GM21576 (cell line): ENCODE data around the gene RTL1.

Source experiments
- ATAC-seq: cut with Tn5 transposase; IDR thresholded peaks from one replicate; pipeline ENCODE4 v1.9.1; 2021; ENCODE audit warnings: mild to moderate bottlenecking, moderate library complexity; ENCODE audit not compliant: unreplicated experiment

RTL1 gene

DNA sequence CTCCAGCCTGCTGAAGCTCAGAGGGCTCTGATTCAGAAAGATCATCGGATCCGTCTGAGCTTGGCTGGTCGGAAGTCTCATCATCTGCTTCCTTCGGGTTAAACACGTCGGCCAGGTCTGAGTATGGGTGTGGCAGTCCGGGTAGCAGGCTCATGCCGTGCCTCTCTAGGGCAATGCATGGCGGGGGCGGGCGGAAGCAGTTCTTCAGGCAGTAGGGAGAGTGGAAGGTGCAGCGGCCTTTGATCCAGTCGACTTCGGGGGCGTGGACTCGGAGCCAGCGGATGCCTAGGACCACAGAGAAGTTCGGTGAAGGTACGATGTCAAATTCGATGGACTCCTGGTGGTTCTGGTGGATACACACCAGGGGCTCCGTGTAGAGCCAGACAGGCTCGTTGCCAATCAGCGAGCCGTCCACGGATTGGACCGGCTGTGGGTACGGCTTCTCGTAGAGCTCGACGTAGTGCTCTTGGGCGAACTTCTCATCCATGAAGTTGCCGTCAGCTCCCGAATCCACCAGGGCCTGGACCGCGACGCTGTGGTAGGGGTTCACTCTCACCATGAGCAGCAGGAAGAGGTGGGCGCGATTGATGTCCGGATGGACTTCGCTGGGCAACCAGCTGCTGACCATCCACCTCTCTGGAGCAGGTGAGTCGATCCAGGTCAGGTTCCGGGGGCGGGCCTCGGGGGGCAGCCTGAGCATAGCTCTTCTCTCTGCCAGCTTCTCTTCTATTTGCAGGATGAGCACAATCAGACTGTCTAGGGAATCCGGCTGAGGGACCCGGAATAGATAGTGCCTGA lies 20.3 kb downstream of the RTL1 start:
- no peak for ATAC-seq

- ATAC-seq = no peak
Measured at GRCh38 chr14:100882026-100882967, 21.2 kb downstream of the RTL1 start.

- no peak for ATAC-seq
Measured at GRCh38 chr14:100881211-100882025, 22.1 kb downstream of the RTL1 start.

- no peak for ATAC-seq
Measured at GRCh38 chr14:100880271-100881101, 23.0 kb downstream of the RTL1 start.

- ATAC-seq = no peak
Measured at GRCh38 chr14:100879782-100880181, 23.7 kb downstream of the RTL1 start.

GRCh38 chr14:100879194-100879593 lies 24.3 kb downstream of the RTL1 start:
- no peak for ATAC-seq

GRCh38 chr14:100878271-100879146 lies 25.0 kb downstream of the RTL1 start:
- no peak for ATAC-seq

GRCh38 chr14:100875861-100876590 lies 27.5 kb downstream of the RTL1 start:
- no peak for ATAC-seq

DNA sequence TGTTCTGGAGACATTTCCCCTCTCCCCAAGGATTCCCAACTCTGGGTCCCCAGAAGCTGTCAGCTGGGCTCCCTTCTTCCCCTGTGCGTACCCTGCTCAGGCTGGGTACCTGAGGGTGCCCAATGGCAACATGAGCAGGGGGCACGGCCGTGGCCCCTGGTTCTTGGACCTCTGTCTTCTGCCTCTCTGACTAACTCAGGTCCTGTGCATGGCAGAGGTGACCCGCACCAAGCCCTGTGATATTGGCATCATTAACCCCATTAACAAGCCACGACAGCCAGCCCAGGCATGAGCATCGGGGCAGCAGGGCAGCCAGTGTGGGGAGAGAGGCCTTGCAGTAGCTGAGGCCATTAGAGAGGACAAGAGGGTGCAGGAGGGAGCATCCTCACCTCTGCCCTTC lies 28.4 kb downstream of the RTL1 start:
- no peak for ATAC-seq

- ATAC-seq = no peak
Measured at GRCh38 chr14:100874411-100875091, 29.0 kb downstream of the RTL1 start.

GRCh38 chr14:100874051-100874410 lies 29.5 kb downstream of the RTL1 start:
- ATAC-seq = no peak

- no peak for ATAC-seq
Measured at GRCh38 chr14:100873096-100873482, 30.4 kb downstream of the RTL1 start.

- ATAC-seq = no peak
Measured at GRCh38 chr14:100872259-100873095, 31.0 kb downstream of the RTL1 start.

- ATAC-seq = no peak
Measured at GRCh38 chr14:100871234-100872186, 32.0 kb downstream of the RTL1 start.

DNA sequence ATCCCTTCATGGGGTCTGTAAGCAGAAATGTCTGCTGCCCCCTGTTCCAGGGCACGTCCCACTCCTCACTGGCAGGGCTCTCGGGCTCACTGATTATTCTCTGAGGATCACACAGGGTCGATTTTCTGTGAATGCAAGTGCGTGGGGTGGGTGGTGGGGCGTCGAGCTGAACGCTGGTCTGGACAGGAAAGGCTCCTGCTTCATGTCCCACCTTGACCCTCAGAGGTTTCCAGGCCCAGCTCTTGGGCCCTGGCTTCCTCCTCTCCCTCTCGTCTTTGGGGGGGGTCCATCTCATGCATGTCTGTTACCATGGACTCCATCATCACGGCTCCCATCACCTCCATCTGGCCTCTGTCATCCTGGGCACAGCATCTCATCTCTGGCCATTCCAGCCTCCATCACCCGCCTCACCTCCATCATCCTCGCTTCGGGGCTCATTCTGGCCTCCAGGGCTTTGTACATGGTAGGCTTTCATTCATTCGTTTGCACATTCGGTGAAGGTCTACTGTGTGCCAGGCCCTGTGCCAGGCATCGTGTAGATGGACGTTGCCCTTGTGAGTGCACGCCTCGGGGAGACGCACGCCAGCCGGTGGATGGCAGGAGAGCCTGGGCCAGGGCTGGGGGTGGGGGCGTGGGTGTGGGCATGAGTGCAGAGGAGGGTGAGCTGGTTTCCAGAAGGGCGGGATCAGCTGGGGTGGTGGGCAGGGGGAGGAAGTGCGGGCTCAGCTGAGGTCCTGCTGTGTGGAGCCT lies 34.7 kb downstream of the RTL1 start:
- no peak for ATAC-seq
